Measurements from ENCODE around the gene NDUFA5.

NDUFA5 gene

GRCh38 chr7:123502201-123502600, 55.4 kb downstream of the NDUFA5 start:
- DNase-seq (ENCODE audit: low read depth in 2 of 2): no peak

- DNase-seq (ENCODE audit: low read depth in 2 of 2): no peak
Measured at GRCh38 chr7:123500878-123501489, 56.6 kb downstream of the NDUFA5 start.

- DNase-seq (ENCODE audit: low read depth in 2 of 2): no peak
Measured at GRCh38 chr7:123499211-123499970, 58.2 kb downstream of the NDUFA5 start.

GRCh38 chr7:123498601-123499000, 59.0 kb downstream of the NDUFA5 start:
- DNase-seq (ENCODE audit: low read depth in 2 of 2): no peak

GRCh38 chr7:123498031-123498430, 59.6 kb downstream of the NDUFA5 start:
- DNase-seq (ENCODE audit: low read depth in 2 of 2): no peak

GRCh38 chr7:123494193-123494796, 63.3 kb downstream of the NDUFA5 start:
- DNase-seq (ENCODE audit: low read depth in 2 of 2): peak in 1 of 2 donors; percentile 4

- DNase-seq (ENCODE audit: low read depth in 2 of 2): no peak
Measured at GRCh38 chr7:123492485-123492884, 65.1 kb downstream of the NDUFA5 start.

Data from stimulated activated CD8-positive, alpha-beta memory T cell treated with anti-CD3 and anti-CD28 coated beads, Interleukin-2, amount 100 ng/mL, for 1 hour (primary cell).